ENCODE data around the gene KCNMB4. TPM values are rescaled to one million over a fixed set of nuclear protein-coding genes. Genes with fewer than 3 reads are reported as not detected.

Gene KCNMB4
- total RNA-seq = 2.6 and 2.8 TPM in 2 replicates

GRCh38 chr12:70365648-70366518, at the start of gene KCNMB4:
Gene KCNMB4, plus strand, starts transcription at chr12:70366290. Its CDS starts 445 bp downstream, at chr12:70366735.

Small RNA genes lying within 50 kb of the gene (small RNA-seq; reads per million reads assigned to genes)
- gene RNU4-65P = not detected

Other genes with a start within 250 kb of the KCNMB4 start
- 132 and 177 TPM in 2 replicates for gene CNOT2, start 122.9 kb upstream of the KCNMB4 start, total RNA-seq